Ramos (cell line): ENCODE data around the gene LAMA1.

ENCODE experiments used
- in situ Hi-C: fragments of 300-500 bp; cut with MboI; formaldehyde crosslinking; loops from one replicate; pipeline ENCODE4 v1.14.3; 2022; ENCODE audit warnings: low sequenced_read_pairs; ENCODE audit not compliant: unreplicated experiment

Gene LAMA1

DNA sequence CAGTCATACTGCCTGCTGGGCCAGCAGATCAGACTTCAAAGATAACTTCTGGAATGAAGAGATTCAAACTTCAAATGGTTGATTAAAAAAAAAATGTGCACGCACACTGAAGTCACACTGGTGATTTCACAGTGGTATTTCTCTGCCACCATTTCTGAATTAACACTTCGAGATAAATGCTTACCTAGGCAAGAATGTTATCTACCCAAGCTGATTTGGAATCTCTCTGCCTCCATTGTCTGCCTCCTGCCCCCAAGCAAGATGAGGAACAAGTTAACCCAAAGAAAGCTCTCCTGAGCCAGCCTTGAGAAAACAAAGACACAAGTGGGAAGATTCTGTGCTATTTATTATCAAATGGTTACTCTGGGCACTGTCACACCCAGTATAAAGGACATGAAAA lies 6.5 kb downstream of the LAMA1 start:
- in situ Hi-C loops, result no loop called here

DNA sequence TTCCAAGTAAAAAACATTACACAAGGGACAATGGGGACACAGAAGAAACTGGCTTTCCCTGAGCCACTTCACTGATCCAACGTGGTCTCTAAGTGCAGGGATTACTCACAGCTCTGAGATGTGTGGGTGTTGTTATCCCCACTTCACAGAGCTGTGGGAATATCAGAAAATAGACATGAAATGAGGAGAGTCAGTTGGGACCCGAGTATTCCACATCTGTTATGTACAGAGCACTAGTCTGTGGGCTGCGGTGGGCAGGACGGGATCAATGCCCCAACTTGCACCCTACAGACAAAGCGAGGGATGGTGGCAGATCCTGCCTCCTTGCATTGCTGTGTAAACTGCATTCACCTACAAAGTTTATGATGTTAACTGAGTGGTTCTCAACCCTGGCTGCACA lies 11.7 kb downstream of the LAMA1 start:
- in situ Hi-C loops, result no loop called here

DNA sequence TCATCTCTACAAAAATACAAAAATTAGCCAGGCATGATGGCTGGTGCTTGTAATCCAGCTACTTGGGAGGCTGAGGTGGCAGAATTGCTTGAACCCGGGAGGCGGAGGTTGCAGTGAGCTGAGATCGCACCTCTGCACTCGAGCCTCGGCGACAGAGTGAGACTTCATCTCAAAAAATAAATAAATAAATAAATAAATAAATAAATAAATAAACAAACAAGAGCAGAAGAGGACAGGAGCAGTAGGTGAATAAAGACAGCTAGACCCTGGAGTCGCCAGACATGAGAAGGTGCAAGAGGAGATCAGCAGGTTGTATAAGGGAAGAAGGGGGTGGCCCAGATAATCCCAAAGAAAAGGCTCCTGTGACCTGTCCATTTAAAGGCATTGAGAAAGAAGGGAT lies 12.3 kb downstream of the LAMA1 start:
- in situ Hi-C loops, result no loop called here

DNA sequence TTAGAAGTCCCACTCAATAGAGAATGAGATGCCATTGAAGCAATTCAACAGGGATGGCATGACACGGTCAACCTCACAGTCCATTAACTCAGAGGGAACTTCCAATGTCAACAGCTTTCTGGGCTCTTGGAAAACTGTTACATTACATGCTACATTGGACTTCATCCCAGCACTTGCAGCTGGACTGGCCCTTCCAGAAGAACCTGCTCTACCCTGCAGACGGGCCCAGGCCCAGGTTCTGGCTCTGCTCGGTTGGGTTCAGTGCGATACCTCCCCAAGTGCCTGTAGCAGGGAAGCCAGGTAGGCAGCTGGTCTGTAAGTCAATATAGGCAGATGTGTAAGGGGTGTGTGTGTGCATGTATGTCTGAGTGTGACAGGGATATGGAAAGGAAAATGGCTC lies 12.9 kb downstream of the LAMA1 start:
- in situ Hi-C loops, result no loop called here

DNA sequence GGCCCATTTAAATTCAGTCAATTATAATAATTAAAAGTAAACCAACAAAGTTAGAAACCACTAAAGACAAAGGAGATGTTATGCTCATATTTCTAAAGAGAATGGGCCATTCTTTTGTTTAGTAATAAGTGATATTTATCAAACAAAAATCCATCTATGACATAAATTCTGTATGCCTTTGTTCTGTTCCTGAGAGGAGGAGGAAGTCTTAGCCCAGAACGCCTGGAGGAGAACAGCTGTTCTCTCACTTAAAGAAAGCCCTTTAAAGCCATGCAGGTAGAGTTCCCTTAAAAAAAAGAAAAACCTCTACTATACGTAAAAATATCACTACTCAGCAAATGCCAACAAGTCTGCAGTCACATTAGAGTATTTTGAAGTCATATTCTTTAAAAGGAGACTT lies 15.5 kb downstream of the LAMA1 start:
- in situ Hi-C loops, result no loop called here

DNA sequence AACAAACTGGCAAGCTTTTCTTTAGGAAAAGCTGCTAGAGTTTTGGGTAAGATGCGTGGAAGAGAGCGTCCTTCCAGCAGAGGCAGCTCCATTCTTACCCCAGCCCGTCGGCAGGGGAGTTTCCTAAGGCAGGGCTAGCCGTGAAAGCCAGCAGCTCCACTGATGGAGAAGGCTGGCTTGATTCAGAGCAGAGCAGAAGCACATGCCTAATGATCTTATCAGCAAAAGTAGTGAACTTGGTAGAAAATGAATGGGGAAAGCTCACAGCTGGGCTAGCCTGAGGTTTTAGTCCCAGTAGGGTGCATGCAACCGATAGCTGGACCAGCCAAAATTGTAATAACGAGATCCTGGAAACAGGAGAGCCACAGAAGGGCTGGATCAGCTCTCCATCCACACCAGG lies 20.8 kb downstream of the LAMA1 start:
- in situ Hi-C loops, result no loop called here

DNA sequence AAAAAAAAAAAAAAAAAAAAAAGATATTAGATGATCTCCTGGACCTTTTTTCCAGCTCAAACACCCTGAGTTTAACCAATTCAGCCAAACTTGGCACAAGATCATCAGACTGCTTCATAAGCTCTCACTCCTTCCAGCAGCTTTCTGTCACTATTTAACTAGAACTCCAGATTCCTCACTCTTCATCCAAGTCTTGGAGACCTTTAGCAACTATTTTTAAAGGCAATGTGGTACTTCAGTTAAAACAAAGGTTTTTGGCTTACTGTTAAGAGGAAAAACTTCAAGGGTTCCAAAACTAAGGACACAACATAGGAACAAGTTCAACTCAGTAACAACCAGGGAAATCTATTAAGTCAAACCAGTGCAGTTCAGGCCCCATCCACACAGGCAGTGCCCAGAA lies 23.2 kb downstream of the LAMA1 start:
- in situ Hi-C loops, result no loop called here

DNA sequence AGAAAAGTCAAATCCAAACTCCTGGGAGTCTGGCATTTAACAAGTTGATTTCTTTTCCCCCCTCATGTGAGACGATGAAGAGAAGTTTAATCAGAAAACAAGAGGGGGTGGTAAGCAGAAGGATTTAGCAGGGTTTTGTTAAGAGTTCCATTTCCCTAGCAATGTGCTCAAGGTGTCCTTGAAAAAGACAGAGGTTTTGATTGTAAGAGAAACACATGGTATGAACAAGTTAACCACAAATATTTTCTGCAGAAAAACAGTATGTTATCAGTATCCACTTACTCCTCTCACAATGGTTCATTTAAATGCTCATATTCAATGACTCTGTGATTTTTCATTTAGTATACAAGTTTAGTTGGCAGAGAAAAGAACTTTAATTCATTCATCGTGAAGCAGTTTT lies 26.8 kb downstream of the LAMA1 start:
- in situ Hi-C loops, result no loop called here

DNA sequence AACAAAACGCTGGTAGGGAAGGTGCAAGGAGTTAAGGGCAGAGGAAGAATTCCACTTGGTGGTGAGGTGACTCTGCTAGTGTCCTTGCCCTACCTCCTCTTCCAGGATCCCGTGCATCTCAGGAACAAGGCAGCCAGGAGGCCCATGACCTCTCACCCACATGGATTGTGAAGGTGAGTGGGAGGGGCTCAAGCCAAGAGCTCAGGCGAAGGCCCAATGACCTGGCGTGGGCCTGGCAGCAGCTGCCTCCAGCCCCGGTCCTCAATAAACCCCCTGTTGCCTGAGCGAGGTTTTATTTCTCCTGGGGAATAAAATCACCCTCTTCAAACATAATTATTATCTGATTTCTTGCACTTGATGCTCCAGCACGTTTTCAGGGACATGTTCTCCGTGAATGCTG lies 28.2 kb downstream of the LAMA1 start:
- in situ Hi-C loops, result no loop called here

DNA sequence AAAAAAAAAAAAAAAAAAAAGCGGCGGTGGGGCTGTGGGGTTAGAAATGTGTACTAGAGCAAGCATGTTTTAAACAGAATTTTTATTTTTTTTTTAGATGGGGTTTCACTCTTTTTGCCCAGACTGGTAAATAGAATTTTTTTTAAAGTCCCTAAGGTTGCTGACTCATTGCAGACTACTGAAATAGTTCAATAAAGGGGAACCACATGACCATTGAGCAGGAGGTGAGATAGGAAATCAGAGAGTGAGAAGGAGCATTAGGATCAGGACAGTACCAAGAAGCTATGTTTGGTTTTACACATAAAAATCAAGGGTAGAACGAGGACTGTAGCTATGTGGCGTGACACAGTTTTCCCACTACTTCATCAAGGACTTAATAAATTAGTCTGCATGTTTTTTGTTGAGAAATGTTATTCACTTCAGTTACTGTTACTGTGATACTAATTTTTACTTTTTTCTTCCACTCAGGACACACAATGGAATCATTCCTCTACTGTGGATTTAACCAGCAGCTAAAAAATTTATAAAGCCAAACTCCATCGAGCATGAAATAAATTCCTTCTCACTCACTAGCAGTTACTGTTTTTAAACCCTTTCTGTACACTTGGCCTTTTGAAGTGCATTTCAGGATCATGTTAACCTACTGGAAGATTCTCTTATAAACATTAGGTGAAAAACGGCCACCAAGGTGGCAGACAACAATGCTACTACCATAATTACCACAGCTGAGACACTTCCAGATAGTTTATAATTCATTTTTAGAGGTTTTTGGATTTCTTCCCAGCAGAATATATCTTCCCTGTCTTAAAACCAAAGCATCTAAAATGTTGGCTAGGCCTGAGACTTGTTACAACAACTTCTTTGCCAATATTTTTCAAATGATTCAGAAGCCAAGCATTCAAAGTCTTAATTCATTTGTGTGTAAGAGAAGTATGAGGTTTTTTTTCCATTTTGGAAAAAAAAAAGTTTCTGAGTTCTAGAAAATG lies 33.2 kb downstream of the LAMA1 start:
- in situ Hi-C loops, result no loop called here

DNA sequence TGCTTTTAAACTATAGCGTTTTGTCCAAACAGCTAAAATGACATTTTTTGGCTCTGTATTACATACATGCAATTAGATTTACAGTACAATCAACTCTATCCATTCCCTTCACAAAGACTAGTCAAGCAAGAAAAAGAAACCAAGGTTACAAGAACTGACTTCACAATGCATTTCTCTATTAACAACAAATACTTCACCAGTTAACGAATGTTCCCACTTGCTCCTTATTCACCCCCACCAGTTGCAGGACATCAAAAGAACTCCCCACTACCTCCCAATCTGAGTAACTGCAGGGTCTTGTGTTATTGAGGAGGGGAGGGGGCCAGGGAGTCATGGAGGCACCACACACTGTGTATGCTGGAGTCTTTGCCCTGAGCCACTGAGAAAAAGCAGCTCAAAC lies 34.9 kb downstream of the LAMA1 start:
- in situ Hi-C loops, result no loop called here

DNA sequence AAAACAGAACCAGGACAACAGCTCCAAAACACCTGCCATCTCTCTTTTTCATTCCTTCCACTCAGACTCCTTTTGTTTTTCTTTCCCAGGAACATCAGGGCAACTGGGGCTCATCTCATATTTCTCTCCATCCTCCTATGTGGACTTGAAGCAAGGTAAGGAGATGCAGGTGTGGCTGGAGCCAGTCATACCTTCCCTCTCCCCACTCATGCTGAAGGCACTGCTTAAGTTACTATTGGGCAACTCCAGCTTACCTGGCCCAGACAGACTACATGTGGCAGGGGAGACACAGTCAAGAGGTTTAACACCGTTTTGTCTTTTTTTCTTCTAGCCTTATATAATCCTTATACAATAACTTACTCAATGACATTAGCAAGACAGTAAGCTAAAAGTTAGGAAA lies 38.4 kb downstream of the LAMA1 start:
- in situ Hi-C loops, result no loop called here

DNA sequence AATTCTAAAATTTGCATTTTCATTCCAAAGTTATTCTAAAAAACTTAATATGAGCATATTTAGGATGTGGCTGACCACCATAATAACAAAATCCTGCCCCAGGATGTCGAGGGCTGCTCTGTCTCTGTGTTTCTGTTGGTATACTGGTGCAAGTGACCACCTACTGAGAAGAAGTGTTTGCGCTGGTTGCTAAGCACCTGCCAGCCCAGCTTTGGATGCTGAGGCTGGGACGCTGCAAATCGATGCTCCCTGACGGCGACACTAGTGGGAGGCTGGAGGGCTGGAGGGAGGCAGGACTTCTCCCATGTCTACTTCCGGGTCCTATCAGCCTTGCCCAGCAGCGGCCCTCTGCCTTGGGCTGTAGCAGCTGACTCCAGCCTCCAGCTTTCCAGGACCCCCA lies 45.0 kb downstream of the LAMA1 start:
- in situ Hi-C loops, result no loop called here

DNA sequence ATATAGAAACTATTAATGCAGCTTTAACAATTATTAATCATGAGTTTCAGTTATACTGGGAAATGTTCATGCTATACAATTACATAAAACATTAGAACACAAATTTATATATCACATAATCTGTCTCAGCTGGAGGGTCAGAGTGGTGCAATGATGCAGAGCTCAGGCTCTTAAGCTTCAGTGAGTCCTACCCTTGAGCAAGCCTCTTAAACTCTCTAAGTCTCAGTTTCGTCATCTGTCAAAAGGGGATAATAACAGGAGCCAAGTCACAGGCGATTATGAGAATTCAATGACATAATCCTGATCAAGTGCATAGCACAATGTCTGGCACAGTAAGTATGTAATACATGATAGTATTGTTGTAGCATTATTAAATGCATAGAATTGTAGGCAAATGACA lies 46.0 kb downstream of the LAMA1 start:
- in situ Hi-C loops, result no loop called here

DNA sequence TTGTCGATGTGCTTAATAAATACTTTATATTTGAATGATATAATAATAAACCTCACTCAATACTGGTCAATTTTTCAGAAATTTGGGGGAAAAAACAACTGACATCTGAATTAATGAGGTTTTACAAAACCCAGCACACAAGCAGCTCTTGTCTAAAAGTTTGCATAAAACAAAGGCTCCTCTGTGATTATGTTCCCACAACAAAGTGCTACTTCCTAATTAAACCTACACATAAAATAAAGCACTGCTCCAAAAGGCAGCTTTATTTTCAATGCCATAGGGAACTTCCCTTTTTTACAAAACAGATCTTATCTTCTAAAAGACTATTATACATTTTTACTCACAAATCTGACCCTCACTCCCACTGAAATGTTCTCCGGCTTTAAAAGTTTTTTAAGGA lies 47.1 kb downstream of the LAMA1 start:
- in situ Hi-C loops, result no loop called here

DNA sequence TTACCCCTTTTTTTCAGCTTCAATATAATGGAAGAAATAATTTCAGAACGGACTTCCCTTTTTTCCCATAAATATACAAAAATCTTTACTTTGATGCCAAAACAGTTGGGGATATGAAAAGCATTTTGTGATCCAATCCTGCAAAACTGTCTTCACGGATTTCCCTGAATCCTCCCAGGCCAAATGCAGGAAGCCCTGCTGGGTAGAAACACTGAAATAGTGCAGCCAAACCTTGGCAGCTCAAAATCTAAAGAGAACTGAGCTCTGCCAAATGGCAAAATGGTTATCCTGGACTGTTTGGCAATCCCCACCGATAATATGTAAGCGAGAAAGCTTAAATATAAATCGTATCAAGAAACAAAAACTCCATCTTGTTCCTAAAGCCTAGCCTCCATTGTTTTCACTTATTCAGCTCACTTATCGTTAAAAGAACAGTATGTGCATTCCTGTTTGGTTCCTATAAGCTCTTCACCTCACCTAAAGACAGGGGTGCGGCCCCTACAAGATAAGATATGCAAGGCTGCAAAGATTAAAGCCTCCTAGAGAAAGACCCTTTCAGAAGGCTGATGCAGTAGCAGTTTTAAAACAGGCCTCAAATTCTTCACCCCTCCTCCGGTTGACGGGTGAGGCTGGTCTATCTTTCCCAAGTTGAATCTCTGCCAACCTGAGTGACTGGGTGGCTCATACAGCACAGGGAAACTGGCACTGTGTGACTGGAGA lies 48.6 kb downstream of the LAMA1 start:
- in situ Hi-C loops, result no loop called here

DNA sequence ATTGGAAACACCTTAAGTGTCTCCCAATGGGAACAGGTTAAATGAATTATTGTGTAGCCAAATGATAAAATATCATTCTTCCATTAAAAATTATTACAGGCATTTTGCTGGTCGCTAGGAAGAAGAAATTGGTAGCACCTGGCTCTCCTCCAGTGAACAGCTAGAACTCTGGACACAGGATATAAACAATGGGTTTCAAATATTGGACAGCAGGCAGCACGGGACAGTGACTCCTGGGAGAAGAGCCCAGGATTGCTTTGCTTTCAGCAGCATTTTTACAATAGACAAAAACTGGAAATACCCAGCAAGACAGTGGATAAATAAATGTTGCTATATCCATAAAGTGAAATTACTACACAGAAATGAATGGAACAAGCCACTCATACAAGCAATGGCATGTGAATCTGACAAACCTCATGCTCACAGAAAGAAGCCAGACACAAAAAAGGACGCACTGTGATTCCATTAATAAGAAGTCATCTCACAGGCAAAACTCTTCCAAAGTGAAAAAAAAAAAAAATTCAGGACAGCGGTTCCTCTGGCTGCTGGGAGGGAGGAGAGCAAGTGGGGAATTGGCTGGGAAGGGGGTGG lies 50.5 kb downstream of the LAMA1 start:
- in situ Hi-C loops, result no loop called here

DNA sequence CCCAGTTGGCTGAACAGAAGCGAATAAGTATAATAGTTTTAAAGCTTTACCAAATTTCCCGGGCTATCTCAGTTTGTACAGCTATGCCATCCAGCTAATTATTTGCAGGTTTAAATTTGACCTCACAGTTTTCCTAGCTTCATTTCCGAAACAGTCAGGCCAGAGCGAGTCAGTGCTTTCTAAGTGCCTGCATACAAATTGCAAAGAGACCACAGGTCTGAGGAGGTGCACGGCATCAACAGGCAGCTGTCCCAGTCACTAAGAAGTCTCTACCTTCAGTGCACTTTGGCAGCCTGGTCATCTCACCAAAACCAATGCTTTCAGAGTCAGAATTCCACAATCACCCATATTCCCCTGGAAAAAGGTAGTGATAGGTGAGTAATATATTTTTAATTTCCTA lies 51.9 kb downstream of the LAMA1 start:
- in situ Hi-C loops, result no loop called here

DNA sequence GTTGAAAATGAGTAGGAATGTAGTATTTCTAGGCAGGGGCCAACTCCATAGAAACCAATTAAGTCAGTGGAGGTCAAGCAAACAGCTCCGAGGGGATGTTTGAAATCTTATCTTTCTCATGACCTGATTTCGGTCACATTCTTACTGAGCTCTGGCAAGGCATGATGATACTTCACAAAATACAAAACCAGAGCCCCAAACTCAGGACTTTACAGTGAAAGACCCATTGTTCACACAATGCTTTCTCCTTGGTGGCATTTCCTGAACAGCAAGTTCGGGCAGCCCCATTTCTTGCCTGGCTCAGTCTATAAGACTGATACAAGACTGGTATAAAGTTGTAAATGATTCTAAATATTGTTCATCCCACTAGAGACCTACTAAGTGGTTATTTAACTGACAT lies 53.3 kb downstream of the LAMA1 start:
- in situ Hi-C loops, result no loop called here

DNA sequence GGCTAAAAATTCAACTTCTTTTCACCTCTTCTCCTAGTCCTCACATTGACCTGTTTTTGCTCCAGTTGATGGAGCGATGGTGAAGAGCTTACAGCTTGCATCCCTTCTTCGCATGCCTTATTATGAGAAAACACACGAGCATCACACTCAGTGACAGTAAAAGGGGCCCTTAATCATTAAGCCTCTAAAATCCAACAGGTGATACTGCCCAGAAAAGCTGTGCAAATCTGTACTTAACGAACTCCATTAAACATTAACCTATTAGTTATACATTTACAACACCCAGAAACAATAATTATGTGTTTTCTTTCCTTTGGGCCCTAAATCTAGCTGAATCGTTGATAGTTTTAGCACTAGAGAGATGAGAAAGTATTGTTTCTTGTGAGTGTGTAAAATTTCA lies 54.8 kb downstream of the LAMA1 start:
- in situ Hi-C loops, result no loop called here

DNA sequence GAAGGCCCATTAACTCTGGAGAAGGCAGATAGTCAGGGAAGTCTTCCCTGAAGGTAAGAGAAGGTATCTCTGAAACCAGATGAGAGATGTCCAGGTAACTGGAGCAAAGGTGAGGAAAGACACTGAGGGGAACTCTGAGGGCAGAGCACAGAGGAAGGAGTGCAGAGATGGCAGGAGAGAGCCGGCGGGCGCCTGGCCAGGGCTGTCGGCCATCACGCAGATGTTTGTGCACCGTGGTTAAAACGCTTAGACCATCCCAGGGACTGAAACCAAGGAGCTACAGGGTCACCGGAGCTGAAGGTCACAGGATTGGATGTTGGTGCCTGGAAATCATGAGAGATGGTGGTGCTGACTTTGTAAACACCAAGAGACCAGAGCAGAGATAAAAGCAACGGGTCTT lies 55.4 kb downstream of the LAMA1 start:
- in situ Hi-C loops, result no loop called here
